ENCODE results near the gene CFAP299.
A peak's percentile ranks its signal among the peaks of the same experiment; 100 is the strongest.

CFAP299 gene

GRCh38 chr4:80322716-80323115 is 12.8 kb upstream of the CFAP299 start:
- peak; percentile 46 for TF ChIP-seq CTCF (IDR thresholded peaks at IDR 0.05; ENCODE audit: low read length, missing control alignments)
- peak; percentile 69 for DNase-seq (ENCODE audit: low read depth)
- no peak overlapping the region for H3K4me3 ChIP-seq (replicated peaks; ENCODE audit: low read depth, low read length)

GRCh38 chr4:80324171-80324570 is 11.4 kb upstream of the CFAP299 start:
- TF ChIP-seq CTCF (IDR thresholded peaks at IDR 0.05; ENCODE audit: low read length, missing control alignments) = no peak
- no peak overlapping the region for H3K4me3 ChIP-seq (replicated peaks; ENCODE audit: low read depth, low read length)
- no peak for DNase-seq (ENCODE audit: low read depth)

- H3K4me3 ChIP-seq (replicated peaks; ENCODE audit: low read depth, low read length) = no peak overlapping the region
- no peak for TF ChIP-seq CTCF (IDR thresholded peaks at IDR 0.05; ENCODE audit: low read length, missing control alignments)
- no peak for DNase-seq (ENCODE audit: low read depth)
Observed at GRCh38 chr4:80331693-80332092, 3.8 kb upstream of the CFAP299 start.

DNA sequence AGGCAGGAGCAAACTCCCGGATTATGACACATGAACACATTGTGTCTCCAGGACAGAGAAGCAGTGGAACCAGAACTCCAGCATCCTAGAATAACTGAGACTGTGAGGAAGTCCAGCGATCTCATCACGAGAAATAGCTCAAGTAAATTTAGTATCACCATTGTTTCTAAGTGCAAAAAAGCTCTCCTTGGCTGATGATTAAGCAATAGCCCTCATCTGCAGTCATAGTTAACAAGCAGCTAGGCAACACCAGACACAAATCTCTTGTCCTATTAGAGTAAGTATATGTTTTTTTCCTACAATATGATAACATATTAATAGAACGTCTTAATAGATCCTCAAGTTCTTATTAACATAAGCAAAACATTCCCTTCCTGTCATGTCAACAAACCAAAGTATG is 2.4 kb upstream of the CFAP299 start:
- DNase-seq (ENCODE audit: low read depth) = peak; percentile 35
- no peak for TF ChIP-seq CTCF (IDR thresholded peaks at IDR 0.05; ENCODE audit: low read length, missing control alignments)
- H3K4me3 ChIP-seq (replicated peaks; ENCODE audit: low read depth, low read length) = no peak overlapping the region

DNA sequence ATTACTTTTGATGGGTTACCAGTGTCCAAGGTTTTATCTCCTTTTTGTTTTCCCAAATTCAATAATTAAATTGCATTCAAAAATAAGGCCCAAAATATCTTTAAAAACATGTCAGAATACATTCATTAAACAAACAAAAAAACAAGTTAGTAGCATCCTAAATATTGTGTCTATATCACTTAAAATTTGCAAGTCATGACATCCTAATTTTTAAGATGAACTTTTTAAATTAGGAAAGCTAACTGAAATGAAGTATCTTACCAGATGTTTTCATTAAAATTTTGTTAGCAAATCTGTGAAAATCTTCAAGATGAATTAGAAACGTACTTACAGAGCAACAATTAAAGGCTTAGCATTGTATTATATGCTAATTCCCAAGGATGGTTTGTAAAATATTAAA is 962 bp upstream of the CFAP299 start:
- no peak overlapping the region for H3K4me3 ChIP-seq (replicated peaks; ENCODE audit: low read depth, low read length)
- TF ChIP-seq CTCF (IDR thresholded peaks at IDR 0.05; ENCODE audit: low read length, missing control alignments) = no peak
- DNase-seq (ENCODE audit: low read depth) = no peak

DNA sequence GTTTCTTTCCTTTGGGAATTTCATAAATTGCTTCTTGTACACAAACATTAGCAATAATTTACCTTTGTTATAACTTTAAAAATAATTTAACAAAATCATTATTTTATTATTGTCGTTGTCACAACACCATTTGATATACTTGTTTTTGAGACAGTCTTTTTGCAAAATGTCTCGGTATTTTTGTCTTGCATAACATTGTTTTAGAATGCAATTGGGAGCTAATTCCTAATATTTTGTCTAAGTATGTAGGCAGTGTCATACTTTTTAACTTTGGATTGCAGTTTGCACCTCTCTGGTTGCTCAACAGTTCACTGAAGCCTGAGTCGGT is 340 bp upstream of the CFAP299 start:
- H3K4me3 ChIP-seq (replicated peaks; ENCODE audit: low read depth, low read length) = peak overlapping the region; percentile 73
- no peak for DNase-seq (ENCODE audit: low read depth)
- no peak for TF ChIP-seq CTCF (IDR thresholded peaks at IDR 0.05; ENCODE audit: low read length, missing control alignments)

DNA sequence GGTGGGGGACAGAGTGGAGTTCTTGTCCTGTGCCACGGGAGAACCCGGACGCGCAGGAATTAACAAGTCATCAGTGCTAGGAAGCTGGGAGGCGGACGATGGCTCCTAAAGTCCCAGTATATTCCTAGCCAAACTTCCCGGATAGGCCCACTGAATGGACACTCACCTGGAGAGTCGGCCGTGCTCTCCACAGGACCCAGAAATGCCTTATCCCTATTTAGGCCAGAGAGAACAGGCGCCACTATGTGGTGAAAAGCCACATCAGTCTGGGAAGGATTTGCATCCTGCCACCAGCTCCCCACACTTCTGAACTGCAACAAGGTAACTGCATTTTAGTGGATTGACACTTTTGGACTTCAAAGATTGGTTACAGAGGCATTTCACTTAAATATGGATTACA is 1.1 kb downstream of the CFAP299 start:
- peak; percentile 53 for DNase-seq (ENCODE audit: low read depth)
- TF ChIP-seq CTCF (IDR thresholded peaks at IDR 0.05; ENCODE audit: low read length, missing control alignments) = peak; percentile 51
- peak overlapping the region; percentile 73 for H3K4me3 ChIP-seq (replicated peaks; ENCODE audit: low read depth, low read length)

Data from fibroblast of pulmonary artery (primary cell).